Measurements from ENCODE around the gene MAP2K3.
"Not testable (repeated sequence)": the region's sequence is repeated elsewhere in the genome, so short reads cannot be mapped to it uniquely, and the experiment has no call there.

MAP2K3 gene

DNA sequence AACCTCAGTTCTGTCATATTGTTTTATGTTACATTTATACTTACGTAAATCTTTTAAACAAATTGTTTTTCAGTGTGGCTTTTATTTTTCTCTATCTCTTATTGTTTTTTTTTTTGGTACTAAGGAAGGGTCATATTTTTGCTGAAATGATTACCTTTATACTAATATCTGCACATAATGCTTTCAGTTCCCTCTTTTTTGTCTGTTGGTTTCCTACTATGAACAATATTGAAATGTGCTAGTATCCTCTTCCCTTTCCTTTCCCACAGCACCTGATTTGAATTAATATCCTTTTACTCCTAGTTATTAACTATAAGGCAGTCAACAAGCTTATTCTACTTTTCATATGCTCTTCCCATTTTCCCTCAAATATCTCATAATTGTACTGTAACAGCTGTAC, 43.4 kb downstream of the MAP2K3 start:
- not testable (repeated sequence) for DNase-seq (ENCODE audit: low read depth in 1 of 2, low spot score in 1 of 2)

DNA sequence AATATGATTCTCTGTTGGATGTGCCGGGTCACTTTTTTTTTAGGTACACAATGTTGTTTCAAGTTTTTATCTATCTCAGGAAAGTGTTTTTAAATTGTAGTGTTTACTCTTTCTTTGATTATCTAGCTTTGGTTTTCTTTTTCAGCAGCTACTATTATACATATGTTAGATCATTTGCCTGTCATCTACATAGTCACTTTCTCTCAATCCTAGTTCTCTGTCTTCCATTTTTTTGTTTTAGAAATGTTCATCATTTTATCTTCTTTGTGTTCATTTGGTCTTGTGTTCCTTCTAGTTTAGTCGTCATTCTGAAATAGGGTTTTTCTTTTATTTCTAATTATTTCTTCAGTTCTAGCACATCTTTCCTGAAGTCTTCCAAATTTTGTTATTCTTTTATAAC, 44.3 kb downstream of the MAP2K3 start:
- DNase-seq (ENCODE audit: low read depth in 1 of 2, low spot score in 1 of 2) = not testable (repeated sequence)

DNA sequence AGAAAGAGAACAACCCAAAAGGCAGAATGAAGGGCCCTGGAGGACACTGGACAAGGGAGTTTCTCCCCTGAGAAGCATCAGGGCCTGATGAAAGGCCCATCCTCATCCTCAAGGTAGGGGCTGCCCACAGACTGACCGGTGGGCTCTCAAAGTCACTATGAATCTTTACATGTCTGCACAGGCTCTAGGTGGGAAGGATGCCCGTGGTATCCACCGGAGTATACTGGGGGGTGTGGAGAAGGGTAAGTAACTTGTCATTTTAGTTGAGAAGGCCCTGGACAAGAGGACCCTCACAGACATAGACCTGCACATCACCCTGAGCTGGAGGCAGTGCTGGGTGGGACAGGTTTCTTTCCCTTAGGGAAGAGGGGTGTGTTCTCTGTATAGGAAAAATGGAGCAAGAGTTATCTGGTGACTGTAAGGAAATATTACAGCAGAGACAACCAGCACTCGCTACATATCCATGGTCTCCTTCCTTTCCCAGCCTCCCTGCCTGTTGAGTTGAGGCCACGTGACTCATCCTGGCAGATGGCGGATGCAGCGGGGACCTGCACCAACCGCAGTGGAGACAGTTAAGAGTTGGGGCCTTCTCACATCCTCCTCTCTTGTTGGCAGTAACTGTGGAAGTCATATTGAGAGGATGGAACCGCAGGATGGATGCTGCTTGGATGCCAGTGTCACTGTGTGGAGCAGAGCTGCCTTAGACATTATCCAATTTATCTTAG, 46.1 kb downstream of the MAP2K3 start:
- DNase-seq (ENCODE audit: low read depth in 1 of 2, low spot score in 1 of 2) = no peak

DNA sequence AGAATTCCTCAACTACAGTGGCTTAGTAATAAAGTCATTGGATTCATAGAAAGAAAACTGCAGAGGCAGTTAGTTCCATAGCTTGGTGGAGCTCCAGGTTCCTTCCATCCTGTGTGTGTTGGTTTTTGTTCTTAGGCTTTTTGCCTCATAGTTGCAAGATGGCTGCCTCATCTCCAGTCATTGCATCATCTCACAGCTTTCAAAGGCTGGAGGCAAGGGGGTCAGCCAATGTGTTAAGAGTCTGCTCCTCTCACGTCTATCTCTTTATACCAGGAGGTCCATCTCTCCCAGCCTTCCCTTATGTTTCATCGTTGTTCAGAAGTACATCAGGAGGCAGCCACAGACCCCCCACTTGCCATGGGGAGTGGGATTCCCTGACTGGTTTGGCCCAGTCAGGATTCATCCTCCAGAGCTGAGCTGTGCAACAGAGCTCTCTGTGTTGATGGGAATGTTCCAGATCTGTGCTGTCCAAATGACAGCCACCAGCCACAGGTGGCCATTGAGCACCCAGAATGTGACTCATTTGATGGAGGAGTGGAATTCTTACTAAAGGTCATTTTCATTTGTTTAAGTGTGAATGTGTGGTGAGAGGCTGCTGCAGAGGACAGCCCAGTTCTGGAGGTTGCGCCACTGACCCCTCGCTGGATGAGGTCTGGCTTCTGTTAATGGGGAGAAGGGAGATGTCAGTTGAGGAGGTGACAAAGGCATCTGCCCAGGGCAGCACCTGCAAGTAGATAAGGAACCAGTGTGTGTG, 52.2 kb downstream of the MAP2K3 start:
- not testable (repeated sequence) for DNase-seq (ENCODE audit: low read depth in 1 of 2, low spot score in 1 of 2)

DNA sequence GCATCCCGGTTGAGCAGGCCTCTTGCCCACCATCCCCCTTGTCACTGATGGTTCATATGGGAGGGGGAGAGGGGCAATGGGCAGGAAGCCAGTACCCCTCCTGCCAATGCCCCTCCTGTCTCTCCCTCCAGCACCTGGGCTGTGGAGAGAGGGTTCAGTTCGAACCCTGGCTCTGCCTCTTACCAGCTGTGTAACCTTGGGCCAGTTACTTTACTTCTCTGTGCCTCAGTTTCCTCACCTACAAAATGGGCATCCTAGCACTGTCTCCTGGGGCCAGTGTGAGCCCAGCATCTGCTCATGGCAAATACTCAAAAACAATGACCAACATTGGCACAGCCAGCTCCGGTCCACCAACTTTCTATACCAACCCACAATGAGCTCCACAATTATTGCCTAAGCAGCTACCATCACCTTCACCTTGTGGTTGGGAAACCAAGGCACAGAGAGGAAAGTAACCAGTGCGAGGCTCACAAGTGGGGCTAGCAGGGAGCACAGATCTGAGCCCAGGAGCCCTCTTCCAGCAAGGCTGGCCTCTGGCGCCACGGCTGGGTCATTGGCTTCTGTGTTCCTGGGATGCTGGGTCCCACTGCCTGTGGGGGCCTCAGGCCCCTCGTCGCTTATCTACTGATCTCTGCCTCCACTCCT, 53.6 kb downstream of the MAP2K3 start:
- not testable (repeated sequence) for DNase-seq (ENCODE audit: low read depth in 1 of 2, low spot score in 1 of 2)

DNA sequence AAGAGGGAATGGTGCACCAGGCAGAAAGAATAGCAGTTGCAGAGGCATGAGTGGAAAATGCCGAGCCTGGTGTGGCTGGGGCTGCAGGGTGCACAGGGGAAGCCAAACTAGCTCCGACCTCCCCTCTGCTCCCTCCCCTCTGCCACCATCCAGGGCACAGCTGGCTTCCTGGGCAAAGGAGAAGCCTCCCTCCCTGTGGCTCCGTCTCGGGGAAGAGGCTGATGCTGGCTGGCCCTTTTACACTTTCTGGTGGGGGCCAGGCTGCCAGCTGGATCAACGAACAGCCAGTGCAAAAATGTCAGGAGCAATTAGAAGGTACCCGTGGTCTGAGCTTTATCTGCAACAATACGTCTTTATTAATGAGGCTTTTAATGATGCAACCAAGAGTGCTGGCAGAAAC, 54.5 kb downstream of the MAP2K3 start:
- DNase-seq (ENCODE audit: low read depth in 1 of 2, low spot score in 1 of 2) = no peak

DNA sequence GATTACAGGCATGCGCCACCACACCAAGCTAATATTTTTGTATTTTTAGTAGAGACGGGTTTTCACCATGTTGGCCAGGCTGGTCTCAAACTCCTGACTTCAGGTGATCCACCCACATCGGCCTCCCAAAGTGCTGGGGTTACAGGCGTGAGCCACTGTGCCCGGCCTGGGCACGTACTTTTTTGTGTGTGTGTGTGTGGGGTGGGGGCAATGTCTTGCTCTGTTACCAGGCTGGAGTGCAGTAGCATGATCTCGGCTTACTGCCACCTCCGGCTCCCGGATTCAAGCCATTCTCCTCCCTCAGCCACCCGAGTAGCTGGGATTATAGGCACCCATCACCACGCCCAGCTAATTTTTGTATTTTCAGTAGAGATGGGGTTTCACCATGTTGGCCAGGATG, 55.1 kb downstream of the MAP2K3 start:
- not testable (repeated sequence) for DNase-seq (ENCODE audit: low read depth in 1 of 2, low spot score in 1 of 2)

DNA sequence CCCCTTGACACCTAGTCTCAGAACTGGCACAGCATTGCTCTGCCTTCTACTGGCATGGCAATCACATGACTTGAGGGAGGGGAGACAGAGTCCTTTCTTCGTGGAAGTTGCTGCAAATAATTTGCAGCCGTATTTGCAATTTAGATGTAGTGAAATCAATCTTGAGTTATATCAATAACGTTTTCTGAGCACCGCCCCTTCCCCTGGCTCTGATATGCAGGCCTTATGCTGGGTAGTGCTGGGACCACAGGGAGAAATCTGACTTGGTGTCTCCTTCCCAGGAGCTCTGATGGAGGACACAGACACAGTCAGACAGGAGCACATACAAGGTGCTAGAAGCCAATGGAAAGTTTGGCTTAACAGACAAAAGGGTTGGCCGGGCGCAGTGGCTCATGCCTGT, 55.9 kb downstream of the MAP2K3 start:
- not testable (repeated sequence) for DNase-seq (ENCODE audit: low read depth in 1 of 2, low spot score in 1 of 2)

DNA sequence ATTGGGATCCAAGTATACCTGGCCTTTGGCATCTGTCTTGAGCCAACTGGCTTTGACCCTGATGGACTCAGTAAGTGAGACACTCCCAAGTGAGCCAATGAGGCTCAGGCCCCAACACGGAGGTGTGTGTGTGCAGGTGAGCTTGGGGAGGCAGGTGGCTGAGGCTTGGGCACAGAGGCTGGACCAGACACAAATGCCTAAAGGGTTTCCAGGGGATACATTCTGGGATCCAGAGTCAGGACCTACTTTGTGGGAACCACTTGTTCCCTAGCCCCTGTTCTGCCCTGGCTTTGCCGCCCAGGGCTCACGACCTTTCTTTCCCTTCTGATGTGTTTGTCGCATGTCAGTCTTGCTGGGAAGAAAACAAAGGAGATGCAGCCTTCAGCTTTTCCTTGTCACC, 56.8 kb downstream of the MAP2K3 start:
- not testable (repeated sequence) for DNase-seq (ENCODE audit: low read depth in 1 of 2, low spot score in 1 of 2)

DNA sequence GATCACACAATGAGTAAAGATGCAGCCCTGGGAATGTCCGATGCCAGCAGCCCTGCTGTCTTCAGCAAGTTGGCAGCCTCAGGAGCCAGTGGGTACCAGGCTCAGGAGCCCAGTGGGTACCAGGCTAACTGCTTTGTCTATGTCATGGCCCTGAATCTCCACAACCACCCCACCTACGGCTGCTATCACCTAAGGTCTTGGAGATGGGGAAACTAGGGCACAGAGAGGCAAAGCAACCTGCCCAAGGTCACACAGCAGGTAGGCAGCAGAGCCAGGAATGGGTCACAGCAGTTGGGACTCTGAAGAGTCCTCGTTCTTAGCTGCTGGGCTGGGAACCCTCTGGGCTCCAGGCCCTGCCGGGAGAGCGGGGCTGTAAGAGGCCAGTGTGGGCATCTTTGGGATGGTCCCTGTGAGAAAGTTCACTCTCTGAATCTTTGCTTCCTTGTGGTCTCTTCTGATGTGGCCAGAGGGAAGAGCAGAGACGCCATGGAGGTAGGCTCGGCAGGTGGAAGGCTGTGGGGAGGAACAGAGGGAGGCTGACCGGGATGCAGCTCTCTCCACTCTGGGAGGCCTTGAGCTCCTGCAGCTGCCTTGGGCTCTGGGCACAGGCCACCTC, 57.5 kb downstream of the MAP2K3 start:
- DNase-seq (ENCODE audit: low read depth in 1 of 2, low spot score in 1 of 2) = peak in 1 of 2 donors; percentile 1

DNA sequence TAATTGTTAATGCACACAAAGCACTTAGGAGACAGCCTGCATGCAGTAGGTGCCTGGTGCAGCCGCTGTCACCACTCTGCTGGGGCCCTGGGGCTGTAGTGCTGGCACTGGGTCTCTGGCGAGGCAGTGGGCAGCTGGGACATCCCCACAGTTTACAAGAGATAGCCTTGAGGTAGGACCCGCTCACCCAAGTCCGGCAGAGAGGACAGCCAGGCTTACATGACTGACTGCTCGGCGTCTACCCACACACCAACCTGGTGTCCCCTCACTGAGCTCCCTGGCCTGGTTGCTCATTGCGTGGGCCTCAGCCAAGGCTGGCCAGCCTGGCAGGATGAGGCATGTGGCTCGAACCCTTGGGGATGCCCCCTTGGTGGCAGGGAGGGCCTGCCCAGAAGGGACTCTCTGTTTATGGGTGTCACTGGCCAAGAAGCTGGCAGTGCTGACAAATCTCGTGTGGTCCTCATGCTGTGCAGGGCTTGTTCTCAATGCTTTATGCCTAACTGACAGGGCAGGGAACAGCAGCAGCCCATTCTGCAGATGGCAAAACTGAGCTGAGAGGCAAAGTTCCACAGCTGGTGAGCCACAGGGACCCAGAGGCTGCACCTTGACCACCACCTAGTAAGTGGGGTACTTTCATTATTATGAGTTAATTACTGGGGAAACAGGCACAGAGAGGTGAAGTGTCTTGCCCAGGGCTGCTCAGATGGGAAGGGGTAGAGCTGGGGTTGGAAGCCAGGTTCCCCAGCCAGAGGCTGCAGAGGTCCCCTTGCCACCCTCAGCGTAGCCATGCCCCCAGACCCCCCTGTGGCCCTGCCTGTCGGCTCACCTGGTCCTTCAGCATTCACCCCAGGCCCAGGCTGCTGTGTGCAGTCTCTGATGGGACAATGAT, 58.8 kb downstream of the MAP2K3 start:
- DNase-seq (ENCODE audit: low read depth in 1 of 2, low spot score in 1 of 2) = peak in 1 of 2 donors; percentile 2

DNA sequence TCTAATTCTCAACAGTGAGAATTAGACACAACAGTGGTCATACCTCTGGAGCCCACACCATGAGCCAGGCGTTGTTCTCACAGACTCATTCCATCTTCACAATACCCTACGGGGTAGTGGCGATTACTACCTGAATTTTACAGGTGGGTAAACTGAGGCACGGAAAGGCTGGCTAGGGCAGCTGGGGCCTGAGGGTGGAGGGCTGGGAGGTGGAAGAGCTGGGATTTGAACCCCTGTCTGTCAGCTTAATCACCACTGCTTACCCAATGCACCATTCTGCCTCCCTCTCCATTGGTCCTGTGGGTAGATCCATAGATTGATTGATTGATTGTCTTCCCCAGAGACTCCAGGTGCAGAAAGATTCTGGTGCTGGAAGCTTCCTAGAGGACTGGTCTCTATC, 60.3 kb downstream of the MAP2K3 start:
- DNase-seq (ENCODE audit: low read depth in 1 of 2, low spot score in 1 of 2) = not testable (repeated sequence)

DNA sequence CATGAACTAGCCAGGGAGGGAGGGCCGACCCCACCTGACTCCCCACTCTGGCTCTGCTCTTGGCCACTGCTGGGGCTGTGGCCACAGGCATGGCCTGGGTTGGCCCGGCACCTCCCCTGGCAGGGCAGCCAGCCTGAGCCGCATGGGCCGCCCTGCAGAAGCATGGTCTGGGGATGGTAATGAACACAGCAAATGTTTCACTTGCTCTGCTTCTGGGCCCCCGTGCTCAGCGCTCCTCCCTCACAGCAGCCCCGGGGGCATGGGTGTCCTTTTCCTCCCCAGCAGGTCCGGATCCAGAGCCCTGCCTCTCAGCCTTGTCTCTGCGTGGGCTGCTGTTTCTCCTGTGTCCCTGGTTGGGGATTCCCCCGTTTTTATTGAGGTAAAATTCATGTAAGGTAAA, 60.7 kb downstream of the MAP2K3 start:
- no peak for DNase-seq (ENCODE audit: low read depth in 1 of 2, low spot score in 1 of 2)

DNA sequence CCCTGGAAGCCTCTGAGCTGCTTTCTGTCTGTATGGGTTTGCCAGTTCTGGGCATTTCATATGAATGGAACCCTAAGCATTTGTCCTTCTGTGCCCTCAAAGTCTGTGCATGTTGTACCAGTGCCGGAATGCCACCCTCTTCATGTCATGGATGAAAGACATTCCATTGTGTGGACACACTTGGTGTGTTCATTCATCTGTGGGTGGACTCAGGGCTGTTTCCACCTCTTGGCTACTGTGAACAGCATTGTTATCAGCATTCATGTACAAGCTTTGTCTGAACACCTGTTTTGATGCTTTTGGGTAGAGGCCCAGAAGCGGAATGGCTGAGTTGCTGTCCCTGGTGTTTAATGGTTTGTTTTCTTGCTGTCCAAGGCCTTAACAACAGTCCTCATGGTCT, 61.6 kb downstream of the MAP2K3 start:
- not testable (repeated sequence) for DNase-seq (ENCODE audit: low read depth in 1 of 2, low spot score in 1 of 2)

DNA sequence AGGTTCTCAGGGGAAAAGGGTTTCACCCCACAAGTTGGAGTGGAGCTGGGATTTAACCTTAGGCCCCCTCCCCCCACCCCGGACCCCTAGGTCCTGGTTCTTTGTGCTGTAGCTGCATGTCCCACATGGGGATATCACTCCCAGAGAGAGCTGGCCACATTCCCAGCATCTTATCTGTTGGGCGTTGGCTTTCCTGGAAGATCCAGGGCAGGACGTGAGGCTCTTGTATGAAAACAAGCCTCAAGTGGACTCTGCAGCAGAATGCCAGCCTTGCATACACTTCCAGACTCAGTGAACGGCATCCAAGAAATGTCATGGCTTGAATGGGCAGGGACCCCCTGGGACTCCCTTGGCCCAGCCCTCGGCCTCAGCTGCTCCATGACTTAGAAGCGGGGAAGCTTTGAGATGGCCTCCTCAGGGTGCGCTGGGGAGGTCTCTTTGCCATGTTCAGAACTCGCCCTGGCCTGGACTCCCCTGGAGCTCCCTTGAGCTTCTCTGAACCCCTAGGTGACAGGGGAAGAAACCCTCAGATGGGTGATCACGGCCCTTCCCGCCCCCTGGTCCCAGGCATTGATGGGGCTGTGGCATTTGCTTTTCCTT, 62.2 kb downstream of the MAP2K3 start:
- DNase-seq (ENCODE audit: low read depth in 1 of 2, low spot score in 1 of 2) = not testable (repeated sequence)

DNA sequence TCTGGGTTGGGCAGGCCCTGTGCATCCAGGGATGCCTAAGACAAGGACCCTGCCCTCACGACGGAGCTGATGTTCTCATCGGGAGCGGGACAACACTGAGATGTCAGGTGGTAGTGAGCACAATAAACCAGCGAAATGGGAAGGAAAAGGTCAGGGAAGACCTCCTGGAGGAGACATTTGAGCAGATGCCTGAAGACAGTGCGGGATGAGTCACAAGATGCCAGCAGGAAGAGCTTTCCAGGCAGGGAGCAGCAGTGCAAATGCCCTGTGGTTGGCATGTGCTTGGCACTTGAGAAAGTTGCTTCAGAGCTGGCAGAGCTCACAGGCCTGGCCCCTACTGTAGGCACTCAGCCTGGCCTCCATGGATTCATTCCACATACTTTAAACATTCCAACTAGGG, 63.1 kb downstream of the MAP2K3 start:
- DNase-seq (ENCODE audit: low read depth in 1 of 2, low spot score in 1 of 2) = not testable (repeated sequence)

DNA sequence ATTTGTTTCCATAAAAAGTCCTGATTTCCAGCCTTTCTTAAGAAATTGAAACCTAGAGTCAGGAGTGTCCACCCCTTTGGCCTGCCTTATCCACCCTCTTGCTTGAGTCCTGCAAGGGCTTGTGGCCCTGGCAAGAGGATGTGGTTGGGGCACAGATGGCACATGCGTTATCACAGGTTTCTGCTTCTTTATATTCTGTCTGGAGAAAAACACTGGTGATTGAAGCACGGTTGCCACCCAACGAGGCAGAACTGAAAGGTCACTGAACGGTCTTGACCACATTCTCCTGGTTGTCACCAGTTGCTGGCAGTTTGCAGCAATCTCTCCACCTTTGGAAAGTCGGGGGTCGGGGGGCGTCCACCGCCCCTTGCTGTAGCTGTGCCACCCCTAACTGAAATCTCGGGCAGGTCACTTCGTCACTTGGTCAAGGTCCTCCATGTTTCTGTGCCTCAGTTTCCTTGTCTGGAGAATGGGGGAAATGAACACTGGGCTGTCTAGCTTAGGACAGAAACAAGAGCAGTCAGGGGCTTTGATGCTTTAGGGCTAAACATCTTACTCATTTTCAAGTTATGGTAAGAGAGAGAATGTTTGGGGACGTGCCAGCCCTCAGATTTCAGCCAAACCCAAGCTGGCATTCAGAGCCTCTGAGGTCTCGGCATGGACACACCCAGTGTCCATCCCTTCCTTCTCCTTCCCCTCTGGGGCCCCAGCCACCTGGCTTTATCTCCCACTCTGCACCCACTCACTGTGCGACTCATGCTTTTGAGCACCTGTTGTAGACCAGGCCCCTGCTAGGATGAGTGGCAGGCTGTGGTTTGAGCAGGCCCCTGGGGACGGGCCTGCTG, 63.8 kb downstream of the MAP2K3 start:
- not testable (repeated sequence) for DNase-seq (ENCODE audit: low read depth in 1 of 2, low spot score in 1 of 2)

DNA sequence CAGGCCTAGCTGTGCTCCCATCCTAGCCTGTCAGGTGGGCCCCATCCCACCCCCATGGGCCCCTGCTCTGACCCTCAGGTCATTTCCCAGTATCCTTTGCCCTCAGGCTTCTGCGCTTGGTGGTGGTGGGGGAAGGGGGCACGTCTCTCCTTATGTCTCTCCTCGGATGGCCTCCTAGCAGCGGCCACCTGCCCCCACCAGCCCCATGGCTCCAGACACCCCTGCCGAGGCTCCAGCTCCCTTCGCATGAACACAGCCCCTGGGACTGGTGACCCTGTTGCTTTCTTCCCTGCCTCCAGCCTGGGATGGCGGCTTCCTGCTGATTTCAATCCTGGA, 64.4 kb downstream of the MAP2K3 start:
- DNase-seq (ENCODE audit: low read depth in 1 of 2, low spot score in 1 of 2) = not testable (repeated sequence)

DNA sequence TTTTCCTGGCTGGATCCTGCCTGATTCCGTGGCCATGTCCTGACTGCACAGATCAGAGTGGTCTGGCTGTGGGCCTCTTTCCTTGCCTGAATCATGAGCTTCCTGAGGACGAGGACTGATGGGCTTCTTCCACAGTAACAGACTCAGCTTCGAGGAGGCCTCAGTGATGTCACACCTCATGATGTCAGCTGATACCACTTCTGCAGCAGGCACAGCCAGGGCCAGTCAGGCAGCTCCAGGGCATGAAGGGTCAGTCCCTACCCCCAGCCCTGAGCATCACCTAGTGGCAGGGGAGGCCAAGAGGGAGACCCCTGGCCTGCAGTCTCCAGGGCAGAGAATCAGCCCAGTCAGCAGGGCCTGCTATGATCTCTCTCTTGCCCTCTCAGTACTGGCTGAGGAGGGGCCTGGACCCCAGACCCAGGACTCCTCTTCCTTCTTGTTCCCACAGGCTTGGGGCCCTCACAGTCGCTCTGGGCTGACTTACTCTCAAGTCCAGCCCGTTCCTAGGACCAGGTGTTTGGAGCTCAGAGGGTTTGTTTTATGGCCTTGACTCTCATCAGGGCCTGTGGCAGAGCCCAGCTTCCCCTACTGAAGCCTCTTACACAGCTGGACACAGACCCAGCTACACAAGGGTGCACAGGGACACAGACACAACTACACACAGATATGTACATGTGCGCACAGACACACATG, 65.0 kb downstream of the MAP2K3 start:
- peak in 1 of 2 donors; percentile 2 for DNase-seq (ENCODE audit: low read depth in 1 of 2, low spot score in 1 of 2)

All from activated T-helper 1 cell treated with anti-CD3 and anti-CD28 coated beads, Interleukin-2, amount 50 U/mL, for 16 hours (primary cell).